SU-DHL-6 (cell line): ENCODE results near the gene GIPC1.

Experiments
- H2AFZ ChIP-seq: fragments of 200-600 bp; sonication (generic); 2 replicates; pipeline ENCODE4 v1.6.1; 2014; ENCODE audit warnings: low read depth, mild to moderate bottlenecking, moderate library complexity, mixed read lengths, antibody characterized with exemption, low read length; ENCODE audit not compliant: severe bottlenecking
- H3F3A ChIP-seq: fragments of 200-600 bp; shearing (Covaris generic); 2 replicates; pipeline ENCODE4 v1.6.0; 2016; ENCODE audit warnings: antibody characterized with exemption, mild to moderate bottlenecking; ENCODE audit not compliant: insufficient read depth
- H3K27ac ChIP-seq: fragments of 200-600 bp; sonication (generic); 2 replicates; pipeline ENCODE4 v1.5.1; 2016; ENCODE audit warnings: low read depth, mild to moderate bottlenecking, low read length, moderate library complexity, mixed read lengths
- H3K27me3 ChIP-seq: fragments of 200-600 bp; sonication (generic), shearing (Covaris generic); 2 replicates; pipeline ENCODE4 v1.6.0; 2014; ENCODE audit warnings: mild to moderate bottlenecking, low read length
- H3K36me3 ChIP-seq: fragments of 200-600 bp; sonication (generic); 2 replicates; pipeline ENCODE4 v1.6.1; 2014; ENCODE audit warnings: mild to moderate bottlenecking, low read length, mixed read lengths
- H3K4me2 ChIP-seq: fragments of 300-600, 200-600 bp; shearing (Covaris generic), sonication (generic); 2 replicates; pipeline ENCODE4 v1.6.0; 2014; ENCODE audit warnings: low read length, low read depth, mild to moderate bottlenecking; ENCODE audit not compliant: poor library complexity, severe bottlenecking
- H3K4me3 ChIP-seq: fragments of 200-600 bp; sonication (generic); 2 replicates; pipeline ENCODE4 v1.5.1; 2014; ENCODE audit warnings: antibody characterized with exemption, low read length, mild to moderate bottlenecking, mixed read lengths; ENCODE audit not compliant: insufficient read depth, poor library complexity, severe bottlenecking
- H3K79me2 ChIP-seq: fragments of 200-600 bp; sonication (generic); 2 replicates; pipeline ENCODE4 v1.6.1; 2014; ENCODE audit warnings: mild to moderate bottlenecking, low read length, moderate library complexity; ENCODE audit not compliant: insufficient read depth
- H3K9ac ChIP-seq: fragments of 200-600 bp; sonication (generic); 2 replicates; pipeline ENCODE4 v1.7.0; 2014; ENCODE audit warnings: mild to moderate bottlenecking, low read length
- H3K9me2 ChIP-seq: fragments of 200-600 bp; sonication (generic); replicated peaks from 2 replicates; pipeline ENCODE4 v1.6.1; 2014; ENCODE audit warnings: low read length; ENCODE audit not compliant: insufficient read depth
- H3K9me3 ChIP-seq: fragments of 200-600 bp; sonication (generic); 2 replicates; pipeline ENCODE4 v1.6.1; 2014; ENCODE audit warnings: low read length, mixed read lengths; ENCODE audit not compliant: insufficient read depth
- H4K20me1 ChIP-seq: fragments of 200-600 bp; sonication (generic); 2 replicates; pipeline ENCODE4 v1.6.1; 2014; ENCODE audit warnings: low read depth, mild to moderate bottlenecking, antibody characterized with exemption, low read length, moderate library complexity, mixed read lengths
- CTCF ChIP-seq: fragments of 200-600 bp; sonication (generic); IDR thresholded peaks from one replicate; pipeline ENCODE4 v1.5.1; 2017; ENCODE audit warnings: antibody characterized with exemption, mild to moderate bottlenecking, low read length, moderate library complexity; ENCODE audit not compliant: insufficient read depth, poor library complexity, severe bottlenecking
- EZH2phosphoT487 ChIP-seq: fragments of 200-600 bp; sonication (generic), shearing (Covaris generic); conservative IDR thresholded peaks from 2 replicates; pipeline ENCODE4 v1.6.1; 2018; ENCODE audit warnings: mild to moderate bottlenecking, antibody characterized with exemption, low read length, moderate library complexity, mixed read lengths

Gene GIPC1

GRCh38 chr19:14494910-14495671 lies 836 bp downstream of the GIPC1 start:
- Histone ChIP-seq H3K4me3 (peak overlapping the region; percentile 55), H3K9me3 (no peaks in the 10 kb centered on the region), H3F3A (no peaks in the 10 kb centered on the region), H2AFZ (no peak overlapping the region), H3K27me3 (no peaks in the 10 kb centered on the region), H3K79me2 (no peaks in the 10 kb centered on the region), H3K9me2 (no peaks in the 10 kb centered on the region), H3K27ac (no peak overlapping the region), H3K9ac (peak overlapping the region; percentile 40), H3K4me2 (peak overlapping the region; percentile 57), H3K36me3 (no peaks in the 10 kb centered on the region), H4K20me1 (no peaks in the 10 kb centered on the region)
- TF ChIP-seq CTCF, result no peak
- TF ChIP-seq EZH2phosphoT487, result no peak

- Histone ChIP-seq H3K9me2 (no peaks in the 10 kb centered on the region), H3K36me3 (no peaks in the 10 kb centered on the region), H3K27me3 (no peaks in the 10 kb centered on the region), H4K20me1 (no peaks in the 10 kb centered on the region), H3K79me2 (no peaks in the 10 kb centered on the region), H3K4me3 (no peak overlapping the region), H2AFZ (no peak overlapping the region), H3K4me2 (no peak overlapping the region), H3K9ac (no peak overlapping the region), H3F3A (no peaks in the 10 kb centered on the region), H3K27ac (no peak overlapping the region), H3K9me3 (no peaks in the 10 kb centered on the region)
- TF ChIP-seq CTCF (no peak), EZH2phosphoT487 (no peak)
These were observed 1.5 kb downstream of the GIPC1 start for GRCh38 chr19:14494411-14494810.

- H3K27ac ChIP-seq, result no peak overlapping the region
These were observed 3.1 kb downstream of the GIPC1 start for GRCh38 chr19:14492756-14493337.

More at GRCh38 chr19:14492756-14493337, 3.1 kb downstream of the GIPC1 start:
- H3K9me3 ChIP-seq, result no peaks in the 10 kb centered on the region
- H3K79me2 ChIP-seq, result no peaks in the 10 kb centered on the region
- no peaks in the 10 kb centered on the region for H3F3A ChIP-seq
- TF ChIP-seq EZH2phosphoT487 (no peak), CTCF (no peak)
- H3K9me2 ChIP-seq, result no peaks in the 10 kb centered on the region
- H2AFZ ChIP-seq, result no peak overlapping the region
- no peaks in the 10 kb centered on the region for H4K20me1 ChIP-seq
- H3K36me3 ChIP-seq, result no peaks in the 10 kb centered on the region
- H3K4me2 ChIP-seq, result no peak overlapping the region
- H3K27me3 ChIP-seq, result no peaks in the 10 kb centered on the region
- H3K9ac ChIP-seq, result no peak overlapping the region
- no peak overlapping the region for H3K4me3 ChIP-seq
